BE2C (cell line): ENCODE data around the gene CSGALNACT2. TPM values are rescaled to one million over a fixed set of nuclear protein-coding genes. Genes with fewer than 3 reads are reported as not detected.

Experiments
- DNase-seq: peaks from one replicate; pipeline ENCODE4 v3.0.0-alpha.2; 2020
- H3K27me3 ChIP-seq: fragments of 250-450 bp; sonication (Bioruptor Pico); 2 replicates; pipeline ENCODE4 v1.5.1; 2020; ENCODE audit warnings: mild to moderate bottlenecking
- H3K36me3 ChIP-seq: fragments of 250-450 bp; sonication (Bioruptor Pico); 2 replicates; pipeline ENCODE4 v1.5.1; 2020; ENCODE audit warnings: mild to moderate bottlenecking
- H3K4me1 ChIP-seq: fragments of 250-450 bp; sonication (Bioruptor Pico); 2 replicates; pipeline ENCODE4 v1.5.1; 2020
- H3K4me3 ChIP-seq: 2 replicates; pipeline ENCODE4 v1.5.1; 2011; ENCODE audit warnings: low read depth, low read length
- H3K9me3 ChIP-seq: fragments of 250-450 bp; sonication (Bioruptor Pico); 2 replicates; pipeline ENCODE4 v1.5.1; 2020
- polyA plus RNA-seq: library from polyadenylated mRNA; unstranded; fragments of >200 nt; gene quantifications from one replicate; pipeline ENCODE4 v1.2.1, GENCODE V29; 2012; ENCODE audit warnings: low read depth, missing spikeins; ENCODE audit not compliant: insufficient read length, insufficient read depth
- TF ChIP-seq, protein P1 (sequence below): IDR thresholded peaks from 2 replicates; pipeline ENCODE4 v1.5.1; 2012; ENCODE audit warnings: mild to moderate bottlenecking, low read depth, low read length

Gene CSGALNACT2, protein sequence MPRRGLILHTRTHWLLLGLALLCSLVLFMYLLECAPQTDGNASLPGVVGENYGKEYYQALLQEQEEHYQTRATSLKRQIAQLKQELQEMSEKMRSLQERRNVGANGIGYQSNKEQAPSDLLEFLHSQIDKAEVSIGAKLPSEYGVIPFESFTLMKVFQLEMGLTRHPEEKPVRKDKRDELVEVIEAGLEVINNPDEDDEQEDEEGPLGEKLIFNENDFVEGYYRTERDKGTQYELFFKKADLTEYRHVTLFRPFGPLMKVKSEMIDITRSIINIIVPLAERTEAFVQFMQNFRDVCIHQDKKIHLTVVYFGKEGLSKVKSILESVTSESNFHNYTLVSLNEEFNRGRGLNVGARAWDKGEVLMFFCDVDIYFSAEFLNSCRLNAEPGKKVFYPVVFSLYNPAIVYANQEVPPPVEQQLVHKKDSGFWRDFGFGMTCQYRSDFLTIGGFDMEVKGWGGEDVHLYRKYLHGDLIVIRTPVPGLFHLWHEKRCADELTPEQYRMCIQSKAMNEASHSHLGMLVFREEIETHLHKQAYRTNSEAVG
- polyA plus RNA-seq = 19.2 TPM

- TF ChIP-seq, protein P1, sequence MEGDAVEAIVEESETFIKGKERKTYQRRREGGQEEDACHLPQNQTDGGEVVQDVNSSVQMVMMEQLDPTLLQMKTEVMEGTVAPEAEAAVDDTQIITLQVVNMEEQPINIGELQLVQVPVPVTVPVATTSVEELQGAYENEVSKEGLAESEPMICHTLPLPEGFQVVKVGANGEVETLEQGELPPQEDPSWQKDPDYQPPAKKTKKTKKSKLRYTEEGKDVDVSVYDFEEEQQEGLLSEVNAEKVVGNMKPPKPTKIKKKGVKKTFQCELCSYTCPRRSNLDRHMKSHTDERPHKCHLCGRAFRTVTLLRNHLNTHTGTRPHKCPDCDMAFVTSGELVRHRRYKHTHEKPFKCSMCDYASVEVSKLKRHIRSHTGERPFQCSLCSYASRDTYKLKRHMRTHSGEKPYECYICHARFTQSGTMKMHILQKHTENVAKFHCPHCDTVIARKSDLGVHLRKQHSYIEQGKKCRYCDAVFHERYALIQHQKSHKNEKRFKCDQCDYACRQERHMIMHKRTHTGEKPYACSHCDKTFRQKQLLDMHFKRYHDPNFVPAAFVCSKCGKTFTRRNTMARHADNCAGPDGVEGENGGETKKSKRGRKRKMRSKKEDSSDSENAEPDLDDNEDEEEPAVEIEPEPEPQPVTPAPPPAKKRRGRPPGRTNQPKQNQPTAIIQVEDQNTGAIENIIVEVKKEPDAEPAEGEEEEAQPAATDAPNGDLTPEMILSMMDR = no peak
- Histone ChIP-seq H3K27me3 (no peaks in the 10 kb centered on the region; the same call in 1 of the 2 replicates), H3K4me3 (peak within 1 kb of the TSS; percentile 89), H3K9me3 (no peaks in the 10 kb centered on the region), H3K36me3 (no peaks in the 10 kb centered on the region), H3K4me1 (no peaks in the 10 kb centered on the region; the same call in 1 of the 2 replicates)
- DNase-seq = peak; percentile 85
These were observed at the start of gene CSGALNACT2 for GRCh38 chr10:43138021-43138756. CSGALNACT2 (plus strand) TSS chr10:43138445; CDS start chr10:43155150, 16,705 bp downstream.

DNA sequence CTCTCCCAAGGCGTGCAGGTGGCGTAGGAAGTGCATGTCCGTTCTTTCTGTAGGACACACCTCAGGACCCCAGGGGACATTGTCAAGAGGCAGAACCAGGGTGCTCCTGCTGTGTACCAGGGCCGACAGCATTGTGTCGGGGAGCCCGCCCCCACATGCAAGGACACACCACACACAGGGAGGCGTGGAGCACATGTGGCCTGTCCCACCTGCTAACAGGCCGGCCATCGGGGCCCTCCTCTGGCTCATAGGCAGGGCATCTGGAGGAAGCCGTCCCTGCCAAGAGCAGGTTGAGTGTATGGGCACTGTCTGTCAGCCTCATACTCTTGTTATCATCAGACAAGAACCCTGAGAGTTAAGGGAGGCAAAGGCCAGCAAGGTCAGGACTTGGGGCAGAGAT is 48.7 kb upstream of the CSGALNACT2 start:
- TF ChIP-seq, protein P1 = no peak
- Histone ChIP-seq H3K4me1 (peaks cover 71% of the 10 kb centered on the region), H3K9me3 (no peaks in the 10 kb centered on the region), H3K4me3 (no peak overlapping the region), H3K36me3 (peaks cover 82% of the 10 kb centered on the region), H3K27me3 (no peaks in the 10 kb centered on the region)
- no peak for DNase-seq

DNA sequence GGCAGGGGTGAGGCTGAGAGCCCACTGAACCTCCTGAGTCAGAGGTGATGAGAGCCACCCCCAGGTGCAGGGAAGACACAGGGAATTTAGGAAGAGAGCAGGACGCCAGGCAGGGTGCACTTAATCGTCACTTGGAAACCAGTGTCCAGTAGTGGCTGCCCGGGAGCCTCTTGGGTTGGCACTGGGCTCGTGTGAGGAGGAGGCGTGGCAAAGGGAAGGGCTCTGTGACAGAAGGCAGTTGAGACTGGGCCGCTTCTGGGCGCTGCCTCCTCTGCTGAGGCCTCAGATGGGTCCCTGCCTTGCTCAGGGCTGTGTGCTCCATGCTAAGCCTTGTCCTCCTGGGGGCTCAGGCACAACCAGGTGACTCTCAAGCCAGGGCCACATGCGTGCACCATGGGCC is 48.1 kb upstream of the CSGALNACT2 start:
- no peaks in the 10 kb centered on the region for H3K9me3 ChIP-seq

DNA sequence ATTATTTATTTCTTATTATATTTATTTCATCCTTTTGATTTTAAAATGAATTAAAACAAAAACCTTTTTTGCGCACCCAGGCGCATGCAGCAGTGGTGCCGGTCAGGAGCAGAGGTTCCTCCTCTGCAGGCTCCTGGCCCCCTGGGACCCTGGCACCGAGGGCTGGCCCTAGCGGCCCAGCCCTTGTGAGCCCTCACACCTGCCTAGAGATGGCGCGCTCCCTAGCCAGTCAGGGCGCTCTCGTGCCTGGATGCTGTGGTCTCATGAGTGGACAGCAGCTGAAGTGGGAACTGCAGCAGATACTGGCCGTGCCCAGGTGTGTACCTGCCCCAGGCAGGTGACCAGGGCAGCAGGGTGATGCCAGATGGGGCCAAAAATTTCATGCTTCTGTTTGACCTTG is 47.6 kb upstream of the CSGALNACT2 start:
- no peak for DNase-seq
- Histone ChIP-seq H3K9me3 (no peaks in the 10 kb centered on the region), H3K27me3 (no peaks in the 10 kb centered on the region), H3K4me3 (no peak overlapping the region), H3K4me1 (peaks cover 71% of the 10 kb centered on the region), H3K36me3 (peaks cover 82% of the 10 kb centered on the region)
- TF ChIP-seq, protein P1 = no peak

More for the DNA sequence above, 48.1 kb upstream of the CSGALNACT2 start:
- no peak for DNase-seq
- TF ChIP-seq, protein P1 = no peak
- Histone ChIP-seq H3K4me1 (peaks cover 71% of the 10 kb centered on the region), H3K27me3 (no peaks in the 10 kb centered on the region), H3K4me3 (no peak overlapping the region), H3K36me3 (peaks cover 82% of the 10 kb centered on the region)

DNA sequence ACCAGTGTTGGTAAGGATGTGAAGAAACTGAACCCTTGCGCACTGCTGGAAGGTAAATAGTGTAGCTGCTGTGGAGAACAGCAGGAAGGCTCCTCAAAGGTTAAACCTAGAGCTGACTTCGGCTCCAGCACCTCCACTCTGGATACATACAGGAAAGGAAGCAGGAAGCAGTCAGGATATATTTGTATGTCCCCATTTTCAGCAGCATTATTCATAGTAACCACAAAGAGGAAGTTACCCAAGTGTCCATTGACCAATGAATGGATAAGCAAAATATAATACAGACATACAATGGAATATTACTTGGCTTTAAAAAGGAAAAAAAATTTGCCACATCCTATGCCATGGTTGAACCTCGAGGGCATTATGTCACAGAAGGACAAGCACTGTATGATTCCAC is 46.4 kb upstream of the CSGALNACT2 start:
- TF ChIP-seq, protein P1 = no peak
- Histone ChIP-seq H3K9me3 (no peaks in the 10 kb centered on the region), H3K27me3 (no peaks in the 10 kb centered on the region), H3K4me3 (no peak overlapping the region), H3K4me1 (peaks cover 66% of the 10 kb centered on the region), H3K36me3 (peaks cover 82% of the 10 kb centered on the region)
- no peak for DNase-seq
